Measurements from ENCODE around the gene ZCCHC24. TPM values are rescaled to one million over a fixed set of nuclear protein-coding genes. Genes with fewer than 3 reads are reported as not detected.
A peak's percentile ranks its signal among the peaks of the same experiment; 100 is the strongest.

The ZCCHC24 gene
- total RNA-seq, 4 donors from 2014 or later = 2.8 to 39.6 (median 9.3) TPM

DNA sequence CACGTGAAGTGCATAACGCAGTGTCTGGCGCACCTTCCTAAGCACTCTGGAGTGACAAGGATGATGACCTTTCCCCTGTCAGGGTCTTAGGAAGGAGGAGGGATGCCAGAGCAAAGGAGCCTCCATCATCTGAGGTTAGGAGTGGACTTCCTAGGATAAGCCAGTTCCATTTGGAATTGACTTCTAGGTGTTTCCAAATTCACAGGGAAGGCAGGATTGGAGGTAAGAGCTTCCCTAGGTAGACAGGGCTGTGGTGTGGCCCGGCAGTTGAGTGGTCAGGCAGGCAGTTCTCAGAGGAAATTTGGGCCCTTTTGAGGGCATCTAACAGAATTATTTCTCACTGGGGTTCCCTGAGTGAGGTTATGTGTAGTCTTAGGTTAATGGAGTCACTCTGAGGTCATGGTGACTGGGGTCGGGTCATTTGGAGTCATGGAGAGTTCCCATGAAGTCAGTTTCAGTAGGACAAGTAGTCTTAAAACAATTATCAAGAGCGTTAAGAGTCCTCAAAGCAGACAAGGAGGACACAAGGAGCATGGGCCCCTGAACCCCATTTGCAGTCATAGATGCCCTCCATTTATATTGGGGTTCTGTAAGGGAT, 89.9 kb downstream of the ZCCHC24 start:
- Histone ChIP-seq H3K4me3 (no peak overlapping the region), H3K9me3 (no peaks in the 10 kb centered on the region), H3K36me3 (peaks cover 0 to 50% (median 0%) of the 10 kb centered on the region in 3 donors), H3K4me1 (no peaks in the 10 kb centered on the region), H3K27ac (no peak overlapping the region), H3K27me3 (no peaks in the 10 kb centered on the region)
- TF ChIP-seq, protein P1, sequence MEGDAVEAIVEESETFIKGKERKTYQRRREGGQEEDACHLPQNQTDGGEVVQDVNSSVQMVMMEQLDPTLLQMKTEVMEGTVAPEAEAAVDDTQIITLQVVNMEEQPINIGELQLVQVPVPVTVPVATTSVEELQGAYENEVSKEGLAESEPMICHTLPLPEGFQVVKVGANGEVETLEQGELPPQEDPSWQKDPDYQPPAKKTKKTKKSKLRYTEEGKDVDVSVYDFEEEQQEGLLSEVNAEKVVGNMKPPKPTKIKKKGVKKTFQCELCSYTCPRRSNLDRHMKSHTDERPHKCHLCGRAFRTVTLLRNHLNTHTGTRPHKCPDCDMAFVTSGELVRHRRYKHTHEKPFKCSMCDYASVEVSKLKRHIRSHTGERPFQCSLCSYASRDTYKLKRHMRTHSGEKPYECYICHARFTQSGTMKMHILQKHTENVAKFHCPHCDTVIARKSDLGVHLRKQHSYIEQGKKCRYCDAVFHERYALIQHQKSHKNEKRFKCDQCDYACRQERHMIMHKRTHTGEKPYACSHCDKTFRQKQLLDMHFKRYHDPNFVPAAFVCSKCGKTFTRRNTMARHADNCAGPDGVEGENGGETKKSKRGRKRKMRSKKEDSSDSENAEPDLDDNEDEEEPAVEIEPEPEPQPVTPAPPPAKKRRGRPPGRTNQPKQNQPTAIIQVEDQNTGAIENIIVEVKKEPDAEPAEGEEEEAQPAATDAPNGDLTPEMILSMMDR (IDR thresholded peaks at IDR 0.05) = no peak
- no peak for TF ChIP-seq POLR2A (IDR thresholded peaks at IDR 0.05)
- DNase-seq = no peak

DNA sequence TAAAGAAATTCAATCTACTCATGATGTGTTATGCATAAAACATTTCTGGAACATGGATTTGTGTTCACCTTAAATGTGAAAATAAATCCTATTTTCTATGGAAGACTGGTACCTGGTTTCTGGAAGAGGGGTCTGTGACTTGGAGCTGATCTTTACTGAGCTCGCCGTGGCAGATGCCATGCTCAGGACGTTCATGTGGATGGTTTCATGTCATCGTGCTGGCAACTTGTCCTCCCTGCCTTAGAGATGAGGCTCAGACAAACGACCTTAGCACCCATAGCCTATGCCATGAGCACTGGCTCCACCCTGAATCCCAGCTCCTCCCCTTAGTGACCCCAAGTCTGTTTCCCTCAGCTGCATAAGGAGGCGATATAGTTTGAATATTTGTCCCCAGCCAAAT, 90.8 kb downstream of the ZCCHC24 start:
- DNase-seq = no peak
- TF ChIP-seq, protein P1 (IDR thresholded peaks at IDR 0.05) = no peak
- TF ChIP-seq POLR2A (IDR thresholded peaks at IDR 0.05) = no peak
- H3K27ac ChIP-seq = no peak overlapping the region
- peaks cover 0 to 59% (median 0%) of the 10 kb centered on the region in 3 donors for H3K36me3 ChIP-seq
- no peaks in the 10 kb centered on the region for H3K27me3 ChIP-seq
- H3K9me3 ChIP-seq = no peaks in the 10 kb centered on the region
- H3K4me1 ChIP-seq = no peaks in the 10 kb centered on the region
- H3K4me3 ChIP-seq = no peak overlapping the region

DNA sequence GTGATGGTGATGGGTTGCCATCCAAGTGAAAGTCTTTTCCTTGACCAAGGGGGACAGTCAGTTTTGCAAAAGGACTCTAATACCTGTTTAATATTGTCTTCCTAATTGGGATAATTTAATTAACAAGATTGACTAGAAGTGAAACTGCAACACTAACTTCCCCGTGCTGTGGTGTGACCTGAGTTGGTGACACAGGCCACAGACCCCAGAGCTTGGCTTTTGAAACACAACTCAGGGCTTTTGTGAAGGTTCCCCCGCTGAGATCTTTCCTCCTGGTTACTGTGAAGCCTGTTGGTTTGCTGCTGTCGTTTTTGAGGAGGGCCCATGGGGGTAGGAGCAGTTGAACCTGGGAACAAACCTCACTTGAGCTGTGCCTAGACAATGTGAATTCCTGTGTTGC, 91.3 kb downstream of the ZCCHC24 start:
- Histone ChIP-seq H3K27ac (no peak overlapping the region), H3K4me3 (no peak overlapping the region), H3K9me3 (no peaks in the 10 kb centered on the region), H3K36me3 (peaks cover 0 to 60% (median 0%) of the 10 kb centered on the region in 3 donors), H3K4me1 (peaks cover 0 to 3% (median under 1%) of the 10 kb centered on the region in 4 donors), H3K27me3 (no peaks in the 10 kb centered on the region)
- peak in 1 of 3 donors; percentile 44 for DNase-seq
- TF ChIP-seq, protein P1 (IDR thresholded peaks at IDR 0.05) = no peak
- no peak for TF ChIP-seq POLR2A (IDR thresholded peaks at IDR 0.05)

DNA sequence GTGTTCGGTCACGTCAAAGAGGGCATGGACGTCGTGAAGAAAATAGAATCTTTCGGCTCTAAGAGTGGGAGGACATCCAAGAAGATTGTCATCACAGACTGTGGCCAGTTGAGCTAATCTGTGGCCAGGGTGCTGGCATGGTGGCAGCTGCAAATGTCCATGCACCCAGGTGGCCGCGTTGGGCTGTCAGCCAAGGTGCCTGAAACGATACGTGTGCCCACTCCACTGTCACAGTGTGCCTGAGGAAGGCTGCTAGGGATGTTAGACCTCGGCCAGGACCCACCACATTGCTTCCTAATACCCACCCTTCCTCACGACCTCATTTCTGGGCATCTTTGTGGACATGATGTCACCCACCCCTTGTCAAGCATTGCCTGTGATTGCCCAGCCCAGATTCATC, 91.7 kb downstream of the ZCCHC24 start:
- H3K36me3 ChIP-seq = peaks cover 0 to 60% (median 0%) of the 10 kb centered on the region in 3 donors
- no peak overlapping the region for H3K27ac ChIP-seq
- no peak for TF ChIP-seq POLR2A (IDR thresholded peaks at IDR 0.05)
- TF ChIP-seq, protein P1 (IDR thresholded peaks at IDR 0.05) = no peak
- peak in 1 of 3 donors; percentile 37 for DNase-seq
- no peak overlapping the region for H3K4me3 ChIP-seq
- peaks cover 0 to 7% (median 4%) of the 10 kb centered on the region in 4 donors for H3K4me1 ChIP-seq
- H3K9me3 ChIP-seq = no peaks in the 10 kb centered on the region
- no peaks in the 10 kb centered on the region for H3K27me3 ChIP-seq

DNA sequence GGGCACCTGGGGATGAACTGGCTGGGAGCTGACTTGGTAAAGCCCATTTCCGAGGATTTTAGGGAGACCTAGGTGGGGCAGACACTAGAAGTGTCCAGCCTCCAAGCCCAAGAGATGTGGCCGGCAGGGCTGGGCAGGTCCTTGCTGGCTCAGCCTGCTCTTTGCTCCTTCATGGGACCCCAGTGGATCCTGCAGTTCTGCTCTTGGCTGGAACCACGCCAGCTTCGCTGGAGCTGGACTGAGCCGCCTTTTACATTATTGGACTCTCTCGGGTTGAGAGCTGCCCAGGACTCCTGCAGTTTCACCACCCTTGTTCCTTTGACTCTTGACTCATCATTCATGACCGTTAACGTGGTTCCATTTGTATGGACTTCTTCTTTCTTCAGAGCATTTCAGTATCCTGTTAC, 92.4 kb downstream of the ZCCHC24 start:
- Histone ChIP-seq H3K4me1 (peaks cover 2 to 11% (median 7%) of the 10 kb centered on the region in 4 donors), H3K36me3 (peaks cover 0 to 60% (median 0%) of the 10 kb centered on the region in 3 donors)

More for the DNA sequence above, 92.4 kb downstream of the ZCCHC24 start:
- Histone ChIP-seq H3K9me3 (no peaks in the 10 kb centered on the region), H3K27ac (no peak overlapping the region), H3K27me3 (no peaks in the 10 kb centered on the region), H3K4me3 (no peak overlapping the region)
- TF ChIP-seq, protein P1 (IDR thresholded peaks at IDR 0.05) = no peak
- no peak for TF ChIP-seq POLR2A (IDR thresholded peaks at IDR 0.05)
- peak in 1 of 3 donors; percentile 47 for DNase-seq

Measured in Peyer's patch (tissue), 4 donors.